ENCODE data around the gene BLM. TPM values are rescaled to one million over a fixed set of nuclear protein-coding genes. Genes with fewer than 3 reads are reported as not detected.

The BLM gene
- total RNA-seq, 3 donors from 2014 or later, result 0.33 to 7.4 (median 2.2) TPM

- intact Hi-C loops (cut with DNase I; ENCODE audit: low total_unique reads), result no loop called here
- TF ChIP-seq CTCF (IDR thresholded peaks at IDR 0.05) (no peak), POLR2AphosphoS5 (IDR thresholded peaks at IDR 0.05) (no peak), POLR2A (IDR thresholded peaks at IDR 0.05) (no peak)
- no peak for DNase-seq (ENCODE audit: low spot score in 2 of 2)
- H3K9me3 ChIP-seq, result no peaks in the 10 kb centered on the region
- H3K4me3 ChIP-seq, result no peak overlapping the region
- no peaks in the 10 kb centered on the region for H3K4me1 ChIP-seq
- H3K27me3 ChIP-seq, result no peaks in the 10 kb centered on the region
- no peaks in the 10 kb centered on the region for H3K36me3 ChIP-seq
- no peak overlapping the region for H3K27ac ChIP-seq
Observed at GRCh38 chr15:90780916-90781315, 63.8 kb downstream of the BLM start.

GRCh38 chr15:90782442-90782841 lies 65.3 kb downstream of the BLM start:
- Histone ChIP-seq H3K4me3 (no peak overlapping the region), H3K27me3 (no peaks in the 10 kb centered on the region), H3K27ac (no peak overlapping the region), H3K4me1 (no peaks in the 10 kb centered on the region), H3K36me3 (no peaks in the 10 kb centered on the region), H3K9me3 (no peaks in the 10 kb centered on the region)
- no peak for DNase-seq (ENCODE audit: low spot score in 2 of 2)
- intact Hi-C loops (cut with DNase I; ENCODE audit: low total_unique reads), result no loop called here
- TF ChIP-seq CTCF (IDR thresholded peaks at IDR 0.05) (no peak), POLR2A (IDR thresholded peaks at IDR 0.05) (no peak), POLR2AphosphoS5 (IDR thresholded peaks at IDR 0.05) (no peak)

- Histone ChIP-seq H3K27me3 (no peaks in the 10 kb centered on the region), H3K4me1 (no peaks in the 10 kb centered on the region), H3K9me3 (no peaks in the 10 kb centered on the region), H3K36me3 (no peaks in the 10 kb centered on the region), H3K27ac (no peak overlapping the region), H3K4me3 (no peak overlapping the region)
- no peak for DNase-seq (ENCODE audit: low spot score in 2 of 2)
- intact Hi-C loops (cut with DNase I; ENCODE audit: low total_unique reads), result no loop called here
- TF ChIP-seq CTCF (IDR thresholded peaks at IDR 0.05), result no peak
- TF ChIP-seq POLR2AphosphoS5 (IDR thresholded peaks at IDR 0.05), result no peak
- TF ChIP-seq POLR2A (IDR thresholded peaks at IDR 0.05), result no peak
Observed at GRCh38 chr15:90787881-90788280, 70.7 kb downstream of the BLM start.

GRCh38 chr15:90789462-90789861 lies 72.3 kb downstream of the BLM start:
- Histone ChIP-seq H3K9me3 (no peaks in the 10 kb centered on the region), H3K4me1 (no peaks in the 10 kb centered on the region), H3K27me3 (no peaks in the 10 kb centered on the region), H3K4me3 (no peak overlapping the region), H3K36me3 (no peaks in the 10 kb centered on the region), H3K27ac (no peak overlapping the region)
- DNase-seq (ENCODE audit: low spot score in 2 of 2), result no peak
- no peak for TF ChIP-seq POLR2A (IDR thresholded peaks at IDR 0.05)
- TF ChIP-seq CTCF (IDR thresholded peaks at IDR 0.05), result no peak
- TF ChIP-seq POLR2AphosphoS5 (IDR thresholded peaks at IDR 0.05), result no peak
- intact Hi-C loops (cut with DNase I; ENCODE audit: low total_unique reads), result no loop called here

GRCh38 chr15:90790057-90790456 lies 72.9 kb downstream of the BLM start:
- no peak overlapping the region for H3K27ac ChIP-seq
- H3K4me1 ChIP-seq, result no peaks in the 10 kb centered on the region
- intact Hi-C loops (cut with DNase I; ENCODE audit: low total_unique reads), result no loop called here
- H3K36me3 ChIP-seq, result no peaks in the 10 kb centered on the region
- no peaks in the 10 kb centered on the region for H3K9me3 ChIP-seq
- no peak overlapping the region for H3K4me3 ChIP-seq
- no peak for DNase-seq (ENCODE audit: low spot score in 2 of 2)
- no peak for TF ChIP-seq POLR2A (IDR thresholded peaks at IDR 0.05)
- TF ChIP-seq CTCF (IDR thresholded peaks at IDR 0.05), result no peak
- no peak for TF ChIP-seq POLR2AphosphoS5 (IDR thresholded peaks at IDR 0.05)
- H3K27me3 ChIP-seq, result no peaks in the 10 kb centered on the region

All from breast epithelium (tissue), 4 donors.